PC-3 (cell line): ENCODE data around the gene CFAP45.

ENCODE experiments used
- CTCF ChIP-seq: fragments of 300-600 bp; sonication (generic); conservative IDR thresholded peaks from 2 replicates; pipeline ENCODE4 v1.5.1; 2017; ENCODE audit warnings: antibody characterized with exemption, low read depth, mild to moderate bottlenecking, low read length
- EZH2 ChIP-seq: fragments of 300-600 bp; sonication (generic); IDR thresholded peaks from one replicate; pipeline ENCODE4 v1.6.1; 2017; ENCODE audit warnings: antibody characterized with exemption, mild to moderate bottlenecking, low read length; ENCODE audit not compliant: unreplicated experiment

GRCh38 chr1:159861218-159861617, 38.7 kb downstream of the CFAP45 start:
- TF ChIP-seq CTCF: no peak
- TF ChIP-seq EZH2: no peak
